ENCODE measurements around the gene ANGPTL7.
"Not testable (repeated sequence)": the region's sequence is repeated elsewhere in the genome, so short reads cannot be mapped to it uniquely, and the experiment has no call there.

Gene ANGPTL7

GRCh38 chr1:11156441-11156840 lies 32.7 kb upstream of the ANGPTL7 start:
- TF ChIP-seq CTCF (IDR thresholded peaks at IDR 0.05; ENCODE audit: low read depth, low read length, missing control alignments), result no peak
- H3K4me3 ChIP-seq (replicated peaks; ENCODE audit: low read depth, low read length), result no peak overlapping the region
- no peak for DNase-seq (ENCODE audit: extremely low read depth, low read depth)

DNA sequence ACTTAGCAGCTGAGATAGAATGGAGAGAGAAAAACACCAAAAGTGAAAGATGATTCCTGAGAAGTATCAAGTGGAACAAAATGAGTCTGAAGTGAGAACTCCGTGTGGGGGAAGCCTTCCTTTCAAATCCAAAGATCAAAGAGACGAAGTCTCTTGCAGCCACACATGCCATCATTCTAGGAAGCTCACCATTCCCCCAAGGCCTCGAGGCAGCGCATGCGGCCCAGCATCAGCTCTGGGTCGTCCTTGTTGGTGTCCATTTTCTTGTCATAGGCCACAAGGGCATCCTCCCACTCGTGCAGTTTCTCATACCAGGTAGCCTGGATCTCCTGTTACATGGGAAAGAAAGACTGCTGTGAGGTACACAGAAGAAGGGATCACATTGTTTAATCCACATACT lies 32.2 kb upstream of the ANGPTL7 start:
- no peak for TF ChIP-seq CTCF (IDR thresholded peaks at IDR 0.05; ENCODE audit: low read depth, low read length, missing control alignments)

GRCh38 chr1:11157394-11157793 lies 31.8 kb upstream of the ANGPTL7 start:
- DNase-seq (ENCODE audit: extremely low read depth, low read depth), result no peak
- no peak overlapping the region for H3K4me3 ChIP-seq (replicated peaks; ENCODE audit: low read depth, low read length)
- no peak for TF ChIP-seq CTCF (IDR thresholded peaks at IDR 0.05; ENCODE audit: low read depth, low read length, missing control alignments)

More for the DNA sequence above, 32.2 kb upstream of the ANGPTL7 start:
- DNase-seq (ENCODE audit: extremely low read depth, low read depth), result no peak
- no peak overlapping the region for H3K4me3 ChIP-seq (replicated peaks; ENCODE audit: low read depth, low read length)

DNA sequence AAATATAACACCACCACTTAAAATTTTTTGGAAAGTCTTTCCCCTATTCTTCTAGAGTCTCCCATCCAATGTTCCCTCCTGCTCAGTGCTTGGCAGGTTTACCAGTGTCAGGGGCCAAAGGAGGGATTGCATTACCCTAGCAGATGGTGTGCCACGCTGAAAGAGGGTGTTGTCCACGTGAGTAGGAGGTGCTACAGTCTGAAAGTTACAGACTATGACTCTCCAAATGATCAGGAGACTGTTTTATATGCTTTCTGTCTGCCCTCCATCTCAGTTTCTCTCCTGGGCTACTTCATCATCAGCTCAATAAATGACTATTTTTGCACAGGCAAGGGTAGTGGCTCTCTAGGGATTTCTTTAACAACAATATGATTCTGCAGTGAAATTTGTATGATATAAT lies 31.3 kb upstream of the ANGPTL7 start:
- no peak overlapping the region for H3K4me3 ChIP-seq (replicated peaks; ENCODE audit: low read depth, low read length)
- DNase-seq (ENCODE audit: extremely low read depth, low read depth), result peak; percentile 11
- no peak for TF ChIP-seq CTCF (IDR thresholded peaks at IDR 0.05; ENCODE audit: low read depth, low read length, missing control alignments)

DNA sequence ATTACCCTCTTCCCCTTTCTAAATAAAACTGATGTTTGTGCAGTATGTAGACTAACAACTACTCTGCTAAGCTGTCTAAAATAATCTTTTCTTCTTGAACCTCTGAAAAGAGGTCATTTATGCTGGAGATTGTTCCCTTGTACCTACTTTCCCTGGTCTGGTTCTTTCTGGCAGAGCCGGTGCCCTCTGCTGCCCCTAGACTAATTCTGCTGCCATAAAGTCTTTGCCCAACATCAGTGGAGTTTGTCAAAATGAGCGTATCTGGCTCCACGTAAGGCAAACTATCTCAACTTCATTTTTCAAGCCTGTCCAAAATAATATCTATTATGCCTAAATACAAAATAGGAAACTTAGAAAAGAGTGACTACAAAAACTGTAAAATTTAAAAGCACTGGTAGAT lies 30.9 kb upstream of the ANGPTL7 start:
- no peak for TF ChIP-seq CTCF (IDR thresholded peaks at IDR 0.05; ENCODE audit: low read depth, low read length, missing control alignments)
- no peak for DNase-seq (ENCODE audit: extremely low read depth, low read depth)
- H3K4me3 ChIP-seq (replicated peaks; ENCODE audit: low read depth, low read length), result no peak overlapping the region

DNA sequence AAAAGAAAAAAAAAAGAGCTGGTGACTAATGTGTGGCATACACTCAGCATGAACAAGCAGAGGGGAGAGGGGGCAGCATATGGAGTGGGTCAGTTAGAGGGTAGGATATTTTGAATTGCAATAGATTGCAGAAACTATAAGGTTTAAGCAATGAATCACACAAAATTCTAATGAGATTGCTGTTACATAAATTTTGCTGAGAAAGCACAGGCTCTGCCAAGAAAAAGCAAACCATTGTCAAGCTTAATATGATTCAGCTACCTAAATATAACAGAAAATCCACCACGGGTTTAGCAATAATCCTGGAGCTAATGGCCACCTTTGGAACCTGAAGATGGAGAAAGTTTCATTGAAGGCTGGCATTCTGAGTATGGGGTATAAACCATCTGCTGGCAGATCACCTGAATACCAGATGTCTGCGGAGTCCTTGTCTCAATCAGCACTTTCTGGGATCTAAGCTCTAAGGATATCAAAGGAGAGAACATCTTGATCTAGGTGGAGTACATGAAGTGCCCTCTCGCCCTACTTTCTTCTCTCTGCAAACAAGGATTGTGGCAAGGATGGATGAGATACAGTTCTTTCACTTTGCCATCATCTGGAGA lies 30.3 kb upstream of the ANGPTL7 start:
- no peak overlapping the region for H3K4me3 ChIP-seq (replicated peaks; ENCODE audit: low read depth, low read length)
- peak; percentile 22 for DNase-seq (ENCODE audit: extremely low read depth, low read depth)
- no peak for TF ChIP-seq CTCF (IDR thresholded peaks at IDR 0.05; ENCODE audit: low read depth, low read length, missing control alignments)

DNA sequence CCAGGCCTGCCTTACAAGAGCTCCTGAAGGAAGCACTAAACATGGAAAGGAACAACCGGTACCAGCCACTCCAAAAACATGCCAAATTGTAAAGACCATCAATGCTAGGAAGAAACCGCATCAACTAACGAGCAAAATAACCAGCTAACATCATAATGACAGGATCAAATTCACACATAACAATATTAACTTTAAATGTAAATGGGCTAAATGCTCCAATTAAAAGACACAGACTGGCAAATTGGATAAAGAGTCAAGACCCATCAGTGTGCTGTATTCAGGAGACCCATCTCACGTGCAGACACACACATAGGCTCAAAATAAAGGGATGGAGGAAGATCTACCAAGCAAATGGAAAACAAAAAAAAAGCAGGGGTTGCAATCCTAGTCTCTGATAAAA lies 26.4 kb upstream of the ANGPTL7 start:
- not testable (repeated sequence) for H3K4me3 ChIP-seq (replicated peaks; ENCODE audit: low read depth, low read length); DNase-seq (ENCODE audit: extremely low read depth, low read depth)

DNA sequence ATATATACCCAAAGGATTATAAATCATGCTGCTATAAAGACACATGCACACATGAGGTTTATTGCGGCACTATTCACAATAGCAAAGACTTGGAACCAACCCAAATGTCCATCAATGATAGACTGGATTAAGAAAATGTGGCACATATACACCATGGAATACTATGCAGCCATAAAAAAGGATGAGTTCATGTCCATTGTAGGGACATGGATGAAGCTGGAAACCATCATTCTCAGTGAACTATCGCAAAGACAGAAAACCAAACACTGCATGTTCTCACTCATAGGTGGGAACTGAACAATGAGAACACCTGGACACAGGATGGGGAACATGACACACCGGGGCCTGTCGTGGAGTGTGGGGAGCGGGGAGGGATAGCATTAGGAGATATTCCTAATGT lies 22.4 kb upstream of the ANGPTL7 start:
- not testable (repeated sequence) for H3K4me3 ChIP-seq (replicated peaks; ENCODE audit: low read depth, low read length); DNase-seq (ENCODE audit: extremely low read depth, low read depth)

Measured in HFF-Myc (cell line).